Body of pancreas (tissue), 4 donors: ENCODE data around the gene SYTL1. TPM values are rescaled to one million over a fixed set of nuclear protein-coding genes. Genes with fewer than 3 reads are reported as not detected.

Experiments used
- ATAC-seq: fragments of 150-250 bp; one replicate; pipeline ENCODE4 v1.9.1; 2016
- DNase-seq, 4 donors: peaks; one replicate each; pipeline ENCODE4 v3.0.0-alpha.2; 2019
- H3K27ac ChIP-seq, 4 donors: fragments of 200-600 bp; sonication (generic); 1 replicate in 3 of 4; 2 replicates in 1 of 4; pipeline versions ENCODE4 v1.5.1 to v1.6.1; 2016 to 2019; ENCODE audit warnings: mild to moderate bottlenecking in 1 of 4, mixed read lengths in 1 of 4, moderate library complexity in 1 of 4
- H3K27me3 ChIP-seq, 2 donors: fragments of 200-600 bp; sonication (generic); one replicate each; pipeline ENCODE4 v1.6.0; 2016; ENCODE audit warnings: mild to moderate bottlenecking in 1 of 2
- H3K36me3 ChIP-seq, 2 donors: fragments of 200-600 bp; sonication (generic); replicated peaks in 1 of 2; 2 replicates each; pipeline ENCODE4 v1.5.1; 2016; ENCODE audit warnings: low read depth in 2 of 2; ENCODE audit not compliant: insufficient read depth in 1 of 2
- H3K4me1 ChIP-seq: fragments of 200-600 bp; sonication (generic); one replicate; pipeline ENCODE4 v1.6.0; 2016
- H3K4me3 ChIP-seq, 2 donors: fragments of 200-600 bp; sonication (generic); 1 replicate in 1 of 2; 2 replicates in 1 of 2; pipeline ENCODE4 v1.5.1; 2016 to 2019
- H3K9me3 ChIP-seq, 3 donors: fragments of 200-600 bp; sonication (generic); 1 replicate in 2 of 3; 2 replicates in 1 of 3; pipeline ENCODE4 v1.5.1; 2016
- POLR2A ChIP-seq, 3 donors: fragments of 450-650 bp; IDR thresholded peaks; one replicate each; pipeline ENCODE4 v1.6.1; 2016; ENCODE audit warnings: antibody characterized with exemption in 3 of 3, mild to moderate bottlenecking in 2 of 3
- WGBS, 2 donors: methylation state at CpG; one replicate each; pipeline ENCODE4 v1.1.5; 2017; 5-methylcytosine and 5-hydroxymethylcytosine counted together
- intact Hi-C: fragments of 100-400 bp; cut with DNase I; formaldehyde crosslinking; loops from one replicate; pipeline ENCODE4 v1.15.1; 2023
- total RNA-seq, 2 donors: library from RNA; depleted of rRNA; stranded (reverse); fragments of >200 nt; gene quantifications; one replicate each; pipeline ENCODE4 v1.1.0, GENCODE V29; 2016
- TF ChIP-seq, protein P1 (sequence below), 7 experiments: fragments of 450-650 bp in 4 of 7; fragments of 200-600 bp in 3 of 7; sonication (generic) in 3 of 7; IDR thresholded peaks; one replicate each; pipeline ENCODE4 v1.5.1; 2016 to 2019; ENCODE audit warnings: antibody characterized with exemption in 7 of 7

Gene SYTL1
- total RNA-seq, 2 donors from 2014 or later: 107 to 129 TPM

DNA sequence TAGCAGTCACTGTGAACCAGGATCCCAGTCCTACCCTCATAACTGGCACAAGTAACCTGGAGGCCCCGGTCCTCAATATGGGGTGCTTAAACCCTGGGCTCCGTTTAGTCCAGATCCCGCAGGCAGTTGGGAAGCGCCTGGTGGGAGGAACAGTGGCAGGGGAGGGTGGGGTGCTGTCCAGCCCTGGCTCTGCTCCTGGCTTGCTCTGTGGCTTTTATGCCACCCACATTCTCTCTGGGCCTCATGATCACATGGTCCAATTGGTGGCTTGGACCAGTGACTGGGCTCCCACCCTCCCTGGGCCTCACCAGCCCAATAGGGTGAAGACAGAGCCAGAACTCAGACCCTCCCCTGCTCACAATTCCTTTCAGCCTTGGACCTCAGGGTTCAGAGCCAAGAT, 38.4 kb downstream of the SYTL1 start:
- H3K27me3 ChIP-seq: no peaks in the 10 kb centered on the region
- intact Hi-C loops: no loop called here
- peaks cover 12% of the 10 kb centered on the region for H3K4me1 ChIP-seq
- H3K27ac ChIP-seq: no peak overlapping the region
- H3K36me3 ChIP-seq: no peaks in the 10 kb centered on the region
- H3K4me3 ChIP-seq: no peak overlapping the region
- no peaks in the 10 kb centered on the region for H3K9me3 ChIP-seq
- ATAC-seq (no peak), DNase-seq (no peak)
- 94% methylated on average over 3 of the region's 4 CpGs; no CpG with 5 or more reads in 1 of the 2 donors for WGBS, 2 donors
- no peak for TF ChIP-seq POLR2A (IDR thresholded peaks at IDR 0.05)
- TF ChIP-seq, protein P1, sequence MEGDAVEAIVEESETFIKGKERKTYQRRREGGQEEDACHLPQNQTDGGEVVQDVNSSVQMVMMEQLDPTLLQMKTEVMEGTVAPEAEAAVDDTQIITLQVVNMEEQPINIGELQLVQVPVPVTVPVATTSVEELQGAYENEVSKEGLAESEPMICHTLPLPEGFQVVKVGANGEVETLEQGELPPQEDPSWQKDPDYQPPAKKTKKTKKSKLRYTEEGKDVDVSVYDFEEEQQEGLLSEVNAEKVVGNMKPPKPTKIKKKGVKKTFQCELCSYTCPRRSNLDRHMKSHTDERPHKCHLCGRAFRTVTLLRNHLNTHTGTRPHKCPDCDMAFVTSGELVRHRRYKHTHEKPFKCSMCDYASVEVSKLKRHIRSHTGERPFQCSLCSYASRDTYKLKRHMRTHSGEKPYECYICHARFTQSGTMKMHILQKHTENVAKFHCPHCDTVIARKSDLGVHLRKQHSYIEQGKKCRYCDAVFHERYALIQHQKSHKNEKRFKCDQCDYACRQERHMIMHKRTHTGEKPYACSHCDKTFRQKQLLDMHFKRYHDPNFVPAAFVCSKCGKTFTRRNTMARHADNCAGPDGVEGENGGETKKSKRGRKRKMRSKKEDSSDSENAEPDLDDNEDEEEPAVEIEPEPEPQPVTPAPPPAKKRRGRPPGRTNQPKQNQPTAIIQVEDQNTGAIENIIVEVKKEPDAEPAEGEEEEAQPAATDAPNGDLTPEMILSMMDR (IDR thresholded peaks at IDR 0.05): no peak

- Histone ChIP-seq H3K9me3 (no peaks in the 10 kb centered on the region), H3K27ac (no peak overlapping the region), H3K4me3 (no peak overlapping the region), H3K4me1 (peaks cover 12% of the 10 kb centered on the region), H3K36me3 (no peaks in the 10 kb centered on the region), H3K27me3 (no peaks in the 10 kb centered on the region)
- 67% methylated on average over 10 to 12 of the region's 12 CpGs for WGBS, 2 donors
- no peak for TF ChIP-seq POLR2A (IDR thresholded peaks at IDR 0.05)
- TF ChIP-seq, protein P1 (IDR thresholded peaks at IDR 0.05): no peak
- ATAC-seq (no peak), DNase-seq (no peak)
- intact Hi-C loops: no loop called here
Observed at GRCh38 chr1:27380766-27381733, 39.2 kb downstream of the SYTL1 start.

- H3K9me3 ChIP-seq: no peaks in the 10 kb centered on the region
- H3K4me3 ChIP-seq: no peak overlapping the region
- no peaks in the 10 kb centered on the region for H3K27me3 ChIP-seq
- no peak for DNase-seq
- intact Hi-C loops: no loop called here
- 77 to 84% methylated on average over 10 to 18 of the region's 18 CpGs for WGBS, 2 donors
- TF ChIP-seq POLR2A (IDR thresholded peaks at IDR 0.05): no peak
- TF ChIP-seq, protein P1 (IDR thresholded peaks at IDR 0.05): no peak
- H3K36me3 ChIP-seq: no peaks in the 10 kb centered on the region
- H3K4me1 ChIP-seq: peaks cover 12% of the 10 kb centered on the region
- no peak for ATAC-seq
- H3K27ac ChIP-seq: no peak overlapping the region
Observed at GRCh38 chr1:27381969-27382762, 40.3 kb downstream of the SYTL1 start.

DNA sequence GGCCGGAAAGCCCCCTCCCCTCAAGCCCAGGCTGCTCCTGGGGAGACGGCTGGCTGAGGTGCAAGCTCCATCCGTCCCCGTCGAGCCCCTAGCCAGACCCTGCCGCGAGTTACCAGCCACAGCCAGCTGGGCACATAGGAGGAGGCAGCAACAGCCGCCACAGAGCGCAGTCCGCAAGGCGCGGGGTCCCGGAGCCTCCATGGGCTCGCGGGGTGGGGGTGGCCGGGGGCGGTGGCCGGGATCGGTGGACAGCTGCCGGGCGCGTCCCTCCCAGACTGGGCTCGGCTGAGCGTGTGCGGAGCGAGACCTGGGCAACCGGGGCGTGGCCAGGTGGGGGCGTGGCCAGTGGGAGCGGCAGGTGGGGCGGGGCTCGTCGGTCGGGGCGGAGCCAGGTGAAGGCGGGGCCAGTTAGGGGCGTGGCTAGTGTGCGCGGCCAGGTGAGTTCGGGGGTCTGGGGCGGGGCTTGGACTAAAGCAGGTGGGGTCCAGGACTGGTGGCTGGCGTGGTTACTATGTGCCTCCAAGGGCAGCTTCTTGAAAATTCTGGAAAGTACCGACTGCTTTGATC, 41.3 kb downstream of the SYTL1 start, which contains the start of gene CD164L2:
Gene CD164L2, minus strand, starts transcription at position 295 of the 567 bp plus-strand sequence. Its CDS starts 94 bp downstream, at position 201.
- DNase-seq (peak; percentile 79 to 91 (median 85)), ATAC-seq (peak; percentile 90)
- TF ChIP-seq, protein P1 (IDR thresholded peaks at IDR 0.05): no peak
- TF ChIP-seq POLR2A (IDR thresholded peaks at IDR 0.05): peak in 2 of 3 donors; percentile 17
- Histone ChIP-seq H3K9me3 (no peaks in the 10 kb centered on the region), H3K27ac (no peak within 1 kb of the TSS), H3K4me1 (peaks cover 12% of the 10 kb centered on the region), H3K36me3 (no peaks in the 10 kb centered on the region), H3K27me3 (no peaks in the 10 kb centered on the region), H3K4me3 (no peak within 1 kb of the TSS)
- intact Hi-C loops: no loop called here
- WGBS, 2 donors: 11 to 22% methylated on average over 8 to 36 of the region's 43 CpGs
